GM18517 (cell line): ENCODE data around the gene ZNF491.
A peak's percentile ranks its signal among the peaks of the same experiment; 100 is the strongest.
"Not testable (repeated sequence)": the region's sequence is repeated elsewhere in the genome, so short reads cannot be mapped to it uniquely, and the experiment has no call there.

Experiments used
- ATAC-seq: cut with Tn5 transposase; IDR thresholded peaks from one replicate; pipeline ENCODE4 v1.9.1; 2021; ENCODE audit warnings: mild to moderate bottlenecking, moderate library complexity; ENCODE audit not compliant: unreplicated experiment

ZNF491 gene

GRCh38 chr19:11798391-11799330 is at the start of gene ZNF491:
TSS of gene ZNF491 (plus strand) at chr19:11798523. CDS start at chr19:11805954, 7,431 bp downstream.
- peak; percentile 74 for ATAC-seq

GRCh38 chr19:11749751-11750150 is 48.6 kb upstream of the ZNF491 start:
- ATAC-seq = no peak

- ATAC-seq = no peak
These were observed 46.0 kb upstream of the ZNF491 start for GRCh38 chr19:11752244-11752736.

- no peak for ATAC-seq
These were observed 43.7 kb upstream of the ZNF491 start for GRCh38 chr19:11754663-11755062.

- ATAC-seq = no peak
These were observed 41.4 kb upstream of the ZNF491 start for GRCh38 chr19:11756965-11757364.

- no peak for ATAC-seq
These were observed 38.5 kb upstream of the ZNF491 start for GRCh38 chr19:11759805-11760204.

- ATAC-seq = no peak
These were observed 35.2 kb upstream of the ZNF491 start for GRCh38 chr19:11763117-11763516.

- no peak for ATAC-seq
These were observed 34.7 kb upstream of the ZNF491 start for GRCh38 chr19:11763611-11764010.

GRCh38 chr19:11766597-11767591 is 31.4 kb upstream of the ZNF491 start, which contains the start of gene ZNF441:
TSS of gene ZNF441 (plus strand) at chr19:11767000. CDS start at chr19:11767194, 194 bp downstream.
- peak; percentile 83 for ATAC-seq

- peak; percentile 26 for ATAC-seq
These were observed 30.6 kb upstream of the ZNF491 start for GRCh38 chr19:11767633-11768133.

- ATAC-seq = no peak
These were observed 28.3 kb upstream of the ZNF491 start for GRCh38 chr19:11769995-11770394.

GRCh38 chr19:11771520-11771919 is 26.8 kb upstream of the ZNF491 start:
- not testable (repeated sequence) for ATAC-seq

- ATAC-seq = not testable (repeated sequence)
These were observed 21.7 kb upstream of the ZNF491 start for GRCh38 chr19:11776669-11777068.

- ATAC-seq = no peak
These were observed 17.8 kb upstream of the ZNF491 start for GRCh38 chr19:11780431-11781020.

- no peak for ATAC-seq
These were observed 16.8 kb upstream of the ZNF491 start for GRCh38 chr19:11781295-11782057.

- ATAC-seq = no peak
These were observed 14.6 kb upstream of the ZNF491 start for GRCh38 chr19:11783767-11784166.

- no peak for ATAC-seq
These were observed 14.0 kb upstream of the ZNF491 start for GRCh38 chr19:11784356-11784755.

GRCh38 chr19:11787536-11787935 is 10.8 kb upstream of the ZNF491 start:
- no peak for ATAC-seq

- no peak for ATAC-seq
These were observed 5.4 kb upstream of the ZNF491 start for GRCh38 chr19:11792942-11793341.

GRCh38 chr19:11797491-11797890 is 832 bp upstream of the ZNF491 start:
- no peak for ATAC-seq
